ENCODE measurements around the gene FAM118B. TPM values are rescaled to one million over a fixed set of nuclear protein-coding genes. Genes with fewer than 3 reads are reported as not detected.

The FAM118B gene
- total and polyA plus RNA-seq, 2 of the 8 experiments (the other 6 are each of a cell fraction or from before 2014, with no cell fraction given), result 25.3 to 48.3 TPM

DNA sequence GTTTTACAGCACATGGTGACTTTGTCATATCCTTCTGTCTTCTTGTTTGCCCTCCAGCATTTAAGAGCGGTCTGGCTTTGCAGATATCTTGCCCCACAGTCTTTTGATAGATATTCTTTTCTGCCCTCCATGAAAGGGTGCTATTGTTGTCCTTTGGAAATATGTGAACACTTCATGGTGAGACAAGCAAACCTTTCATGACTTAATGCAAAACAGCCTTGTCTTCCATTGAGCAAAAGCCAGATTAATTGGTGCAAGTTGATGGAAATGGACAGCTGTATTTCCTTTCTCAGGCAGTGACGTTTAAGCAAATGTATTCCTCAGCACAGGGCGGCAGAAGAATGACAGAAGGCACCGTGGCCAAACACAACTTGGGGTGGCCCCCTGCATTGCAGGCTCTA, 96.7 kb downstream of the FAM118B start (continued):
- TF ChIP-seq CHD7 (IDR thresholded peaks at IDR 0.05; ENCODE audit: insufficient replicate concordance, low read length), result no peak
- no peak for TF ChIP-seq SAP30 (IDR thresholded peaks at IDR 0.05; ENCODE audit: insufficient read depth, insufficient replicate concordance, low read length)
- TF ChIP-seq CHD2 (IDR thresholded peaks at IDR 0.05; ENCODE audit: low read length), result no peak
